Activated CD4-positive, alpha-beta memory T cell treated with anti-CD3 and anti-CD28 coated beads for 36 hours (primary cell): ENCODE measurements around the gene NOP10. TPM values are rescaled to one million over a fixed set of nuclear protein-coding genes. Genes with fewer than 3 reads are reported as not detected.

ENCODE experiments used
- CTCF ChIA-PET: fragments of 350-600 bp; sonication (Branson Sonifier 250); formaldehyde crosslinking; loops from one replicate; lab custom pipeline; 2021; ENCODE audit warnings: antibody characterized with exemption, inconsistent platforms; lab: Charles Lee
- POLR2A ChIA-PET: fragments of 350-600 bp; sonication (Branson Sonifier 250); formaldehyde crosslinking; loops from one replicate; lab custom pipeline; 2021; ENCODE audit warnings: antibody characterized with exemption; lab: Charles Lee
- DNase-seq: peaks from one replicate; pipeline ENCODE4 v3.0.0-alpha.2; 2020
- H3K27ac Mint-ChIP-seq: one replicate; pipeline ENCODE4 v1.8.0; 2021; ENCODE audit warnings: mixed read lengths
- H3K27me3 Mint-ChIP-seq: one replicate; pipeline ENCODE4 v1.8.0; 2021; ENCODE audit warnings: mixed read lengths
- H3K36me3 Mint-ChIP-seq: one replicate; pipeline ENCODE4 v1.8.0; 2021; ENCODE audit warnings: mixed read lengths
- H3K4me1 Mint-ChIP-seq: one replicate; pipeline ENCODE4 v1.8.0; 2021; ENCODE audit warnings: low read depth, mixed read lengths
- H3K4me3 Mint-ChIP-seq: one replicate; pipeline ENCODE4 v1.8.0; 2021; ENCODE audit warnings: mild to moderate bottlenecking, mixed read lengths
- H3K9me3 Mint-ChIP-seq: one replicate; pipeline ENCODE4 v1.8.0; 2021; ENCODE audit warnings: mixed read lengths
- intact Hi-C: fragments of 100-400 bp; cut with micrococcal nuclease; formaldehyde crosslinking; loops from one replicate; pipeline ENCODE4 v1.15.1; 2023
- total RNA-seq, 2 experiments: library from RNA; stranded (reverse); gene quantifications; one replicate each; pipeline ENCODE4 v1.2.3, GENCODE V29; 2021

NOP10 gene
- total RNA-seq, 2 experiments from 2014 or later: 211 to 214 TPM

- H3K9me3 Mint-ChIP-seq: no peaks in the 10 kb centered on the region
- H3K27ac Mint-ChIP-seq: peak overlapping the region; percentile 30
Measured at GRCh38 chr15:34327906-34328305, 15.0 kb downstream of the NOP10 start.

GRCh38 chr15:34325368-34325767 lies 17.6 kb downstream of the NOP10 start:
- intact Hi-C loops: no loop called here
- CTCF ChIA-PET: interaction anchor here (1.2 to 2.0 kb wide), 2 partner anchors 17 to 84 kb away, joined by 3 to 6 read pairs; partner anchors contain the start of gene NOP10
- no peak for DNase-seq
- H3K4me1 Mint-ChIP-seq: peaks cover 49% of the 10 kb centered on the region
- POLR2A ChIA-PET: no interaction called here
- peak overlapping the region; percentile 56 for H3K27ac Mint-ChIP-seq
- no peak overlapping the region for H3K4me3 Mint-ChIP-seq
- no peaks in the 10 kb centered on the region for H3K27me3 Mint-ChIP-seq
- H3K9me3 Mint-ChIP-seq: no peaks in the 10 kb centered on the region
- H3K36me3 Mint-ChIP-seq: no peaks in the 10 kb centered on the region

More at GRCh38 chr15:34327906-34328305, 15.0 kb downstream of the NOP10 start:
- no peaks in the 10 kb centered on the region for H3K27me3 Mint-ChIP-seq
- H3K36me3 Mint-ChIP-seq: no peaks in the 10 kb centered on the region
- ChIA-PET POLR2A (interaction anchor here (1.0 to 2.4 kb wide), 5 partner anchors 9 to 16 kb away, joined by 3 to 9 read pairs (median 4); partner anchors contain the start of genes NOP10, NUTM1 and SLC12A6), CTCF (interaction anchor here (0.6 to 4.4 kb wide), 11 partner anchors 9 to 609 kb away, joined by 3 to 20 read pairs (median 4); partner anchors contain the start of genes KATNBL1, LPCAT4, NOP10 and NUTM1)
- peak overlapping the region; percentile 46 for H3K4me3 Mint-ChIP-seq
- DNase-seq: no peak
- H3K4me1 Mint-ChIP-seq: peaks cover 62% of the 10 kb centered on the region
- intact Hi-C loops: loop anchor here (1.0 kb wide), 1 partner anchor 10 kb away; no protein-coding TSS in a partner anchor

- Mint-ChIP-seq H3K27ac (no peak overlapping the region), H3K4me1 (peaks cover 49% of the 10 kb centered on the region), H3K9me3 (no peaks in the 10 kb centered on the region), H3K27me3 (no peaks in the 10 kb centered on the region), H3K4me3 (no peak overlapping the region), H3K36me3 (no peaks in the 10 kb centered on the region)
- ChIA-PET POLR2A (no interaction called here), CTCF (interaction anchor here (1.2 to 2.0 kb wide), 2 partner anchors 18 to 84 kb away, joined by 3 to 6 read pairs; partner anchors contain the start of gene NOP10)
- no peak for DNase-seq
- intact Hi-C loops: no loop called here
Measured at GRCh38 chr15:34324933-34325332, 18.0 kb downstream of the NOP10 start.

- intact Hi-C loops: no loop called here
- H3K27ac Mint-ChIP-seq: no peak overlapping the region
Measured at GRCh38 chr15:34323217-34323616, 19.7 kb downstream of the NOP10 start.

GRCh38 chr15:34318277-34319079 lies 24.5 kb downstream of the NOP10 start:
- H3K27me3 Mint-ChIP-seq: no peaks in the 10 kb centered on the region
- POLR2A ChIA-PET: interaction anchor here (0.8 to 1.7 kb wide), 3 partner anchors 10 to 15 kb away, joined by 3 to 9 read pairs (median 3); no protein-coding TSS in a partner anchor
- H3K27ac Mint-ChIP-seq: peak overlapping the region; percentile 88
- CTCF ChIA-PET: interaction anchor here (1.1 to 2.2 kb wide), 3 partner anchors 9 to 77 kb away, joined by 3 to 9 read pairs (median 6); no protein-coding TSS in a partner anchor
- H3K4me1 Mint-ChIP-seq: peaks cover 36% of the 10 kb centered on the region
- DNase-seq: peak; percentile 38
- no peaks in the 10 kb centered on the region for H3K9me3 Mint-ChIP-seq
- peaks cover 11% of the 10 kb centered on the region for H3K36me3 Mint-ChIP-seq
- intact Hi-C loops: loop anchor here (1.0 to 2.0 kb wide), 3 partner anchors 10 to 79 kb away; no protein-coding TSS in a partner anchor
- peak overlapping the region; percentile 96 for H3K4me3 Mint-ChIP-seq

More at GRCh38 chr15:34323217-34323616, 19.7 kb downstream of the NOP10 start:
- POLR2A ChIA-PET: no interaction called here
- no peak for DNase-seq
- no peaks in the 10 kb centered on the region for H3K27me3 Mint-ChIP-seq
- no peak overlapping the region for H3K4me3 Mint-ChIP-seq
- no peaks in the 10 kb centered on the region for H3K36me3 Mint-ChIP-seq
- no peaks in the 10 kb centered on the region for H3K9me3 Mint-ChIP-seq
- CTCF ChIA-PET: no interaction called here
- H3K4me1 Mint-ChIP-seq: peaks cover 46% of the 10 kb centered on the region

- Mint-ChIP-seq H3K4me3 (no peak overlapping the region), H3K36me3 (peaks cover 11% of the 10 kb centered on the region), H3K4me1 (peaks cover 38% of the 10 kb centered on the region), H3K9me3 (no peaks in the 10 kb centered on the region), H3K27ac (no peak overlapping the region), H3K27me3 (no peaks in the 10 kb centered on the region)
- ChIA-PET POLR2A (no interaction called here), CTCF (no interaction called here)
- no peak for DNase-seq
- intact Hi-C loops: no loop called here
Measured at GRCh38 chr15:34314491-34315490, 28.1 kb downstream of the NOP10 start.

GRCh38 chr15:34311563-34311962 lies 31.4 kb downstream of the NOP10 start:
- ChIA-PET CTCF (no interaction called here), POLR2A (no interaction called here)
- Mint-ChIP-seq H3K4me1 (peaks cover 33% of the 10 kb centered on the region), H3K9me3 (no peaks in the 10 kb centered on the region), H3K27me3 (no peaks in the 10 kb centered on the region), H3K4me3 (no peak overlapping the region), H3K36me3 (peaks cover 21% of the 10 kb centered on the region), H3K27ac (no peak overlapping the region)
- intact Hi-C loops: no loop called here
- no peak for DNase-seq

- intact Hi-C loops: no loop called here
- CTCF ChIA-PET: interaction anchor here (0.7 to 1.6 kb wide), 2 partner anchors 63 to 1233 kb away, joined by 3 to 5 read pairs; partner anchors contain the start of gene LPCAT4
- no peak overlapping the region for H3K4me3 Mint-ChIP-seq
- DNase-seq: no peak
- peaks cover 12% of the 10 kb centered on the region for H3K36me3 Mint-ChIP-seq
- H3K9me3 Mint-ChIP-seq: no peaks in the 10 kb centered on the region
- H3K27ac Mint-ChIP-seq: no peak overlapping the region
- H3K4me1 Mint-ChIP-seq: peaks cover 24% of the 10 kb centered on the region
- POLR2A ChIA-PET: no interaction called here
- H3K27me3 Mint-ChIP-seq: no peaks in the 10 kb centered on the region
Measured at GRCh38 chr15:34304613-34305012, 38.3 kb downstream of the NOP10 start.

GRCh38 chr15:34301058-34301457 lies 41.9 kb downstream of the NOP10 start:
- Mint-ChIP-seq H3K36me3 (peaks cover 2% of the 10 kb centered on the region), H3K27ac (no peak overlapping the region), H3K4me3 (no peak overlapping the region), H3K9me3 (no peaks in the 10 kb centered on the region), H3K4me1 (peaks cover 26% of the 10 kb centered on the region), H3K27me3 (no peaks in the 10 kb centered on the region)
- no peak for DNase-seq
- ChIA-PET POLR2A (no interaction called here), CTCF (no interaction called here)
- intact Hi-C loops: no loop called here

GRCh38 chr15:34297059-34297458 lies 45.9 kb downstream of the NOP10 start:
- Mint-ChIP-seq H3K4me1 (peaks cover 17% of the 10 kb centered on the region), H3K4me3 (no peak overlapping the region), H3K9me3 (no peaks in the 10 kb centered on the region), H3K27me3 (no peaks in the 10 kb centered on the region), H3K36me3 (peaks cover 2% of the 10 kb centered on the region), H3K27ac (no peak overlapping the region)
- POLR2A ChIA-PET: no interaction called here
- CTCF ChIA-PET: interaction anchor here (0.6 kb wide), 1 partner anchor 70 kb away, joined by 3 read pairs; the partner anchor contains the start of gene LPCAT4
- DNase-seq: no peak
- intact Hi-C loops: no loop called here

- peaks cover 7% of the 10 kb centered on the region for H3K36me3 Mint-ChIP-seq
- H3K9me3 Mint-ChIP-seq: peaks cover 4% of the 10 kb centered on the region
- no peak overlapping the region for H3K27ac Mint-ChIP-seq
- intact Hi-C loops: no loop called here
- CTCF ChIA-PET: no interaction called here
- DNase-seq: no peak
- POLR2A ChIA-PET: no interaction called here
- H3K4me3 Mint-ChIP-seq: no peak overlapping the region
- peaks cover 5% of the 10 kb centered on the region for H3K4me1 Mint-ChIP-seq
- no peaks in the 10 kb centered on the region for H3K27me3 Mint-ChIP-seq
Measured at GRCh38 chr15:34292621-34293020, 50.3 kb downstream of the NOP10 start.
